Endometrial microvascular endothelial cells (primary cell): ENCODE measurements around the gene JCAD. TPM values are rescaled to one million over a fixed set of nuclear protein-coding genes. Genes with fewer than 3 reads are reported as not detected.

Experiments used
- in situ Hi-C: cut with HindIII; loops from 2 replicates; pipeline ENCODE4 v1.10.0; 2017; ENCODE audit warnings: low sequenced_read_pairs, low pct_unique_long_range_greater_than_20kb; ENCODE audit errors: inconsistent ontology term
- total RNA-seq: library from RNA; depleted of rRNA; stranded (reverse); fragments of >200 nt; gene quantifications from one replicate; pipeline ENCODE4 v1.2.3, GENCODE V29; 2015; ENCODE audit errors: inconsistent ontology term

Gene JCAD
- total RNA-seq, 1 donor from 2014 or later, result 31.8 TPM

GRCh38 chr10:30079408-30079807 lies 20.0 kb upstream of the JCAD start:
- in situ Hi-C loops, result no loop called here

GRCh38 chr10:30075481-30075880 lies 16.1 kb upstream of the JCAD start:
- in situ Hi-C loops, result no loop called here

GRCh38 chr10:30074933-30075332 lies 15.5 kb upstream of the JCAD start:
- in situ Hi-C loops, result no loop called here

- in situ Hi-C loops, result no loop called here
Observed at GRCh38 chr10:30074090-30074489, 14.7 kb upstream of the JCAD start.

- in situ Hi-C loops, result no loop called here
Observed at GRCh38 chr10:30073767-30074060, 14.3 kb upstream of the JCAD start.

GRCh38 chr10:30073045-30073766 lies 13.8 kb upstream of the JCAD start:
- in situ Hi-C loops, result no loop called here

GRCh38 chr10:30072068-30072467 lies 12.7 kb upstream of the JCAD start:
- in situ Hi-C loops, result no loop called here

GRCh38 chr10:30070001-30070685 lies 10.8 kb upstream of the JCAD start:
- in situ Hi-C loops, result no loop called here

- in situ Hi-C loops, result no loop called here
Observed at GRCh38 chr10:30068492-30069223, 9.3 kb upstream of the JCAD start.

GRCh38 chr10:30063099-30063498 lies 3.7 kb upstream of the JCAD start:
- in situ Hi-C loops, result no loop called here

GRCh38 chr10:30062582-30062981 lies 3.2 kb upstream of the JCAD start:
- in situ Hi-C loops, result no loop called here

GRCh38 chr10:30062090-30062489 lies 2.7 kb upstream of the JCAD start:
- in situ Hi-C loops, result no loop called here

GRCh38 chr10:30058570-30059132 lies 735 bp downstream of the JCAD start:
- in situ Hi-C loops, result no loop called here

- in situ Hi-C loops, result no loop called here
Observed at GRCh38 chr10:30057894-30058556, 1.4 kb downstream of the JCAD start.

- in situ Hi-C loops, result no loop called here
Observed at GRCh38 chr10:30057421-30057841, 2.0 kb downstream of the JCAD start.

- in situ Hi-C loops, result no loop called here
Observed at GRCh38 chr10:30056767-30057355, 2.5 kb downstream of the JCAD start.

GRCh38 chr10:30056281-30056680 lies 3.1 kb downstream of the JCAD start:
- in situ Hi-C loops, result no loop called here

- in situ Hi-C loops, result no loop called here
Observed at GRCh38 chr10:30055226-30055662, 4.1 kb downstream of the JCAD start.

GRCh38 chr10:30052062-30052461 lies 7.3 kb downstream of the JCAD start:
- in situ Hi-C loops, result no loop called here
